ENCODE data around the gene POU3F3.
A peak's percentile ranks its signal among the peaks of the same experiment; 100 is the strongest.

DNA sequence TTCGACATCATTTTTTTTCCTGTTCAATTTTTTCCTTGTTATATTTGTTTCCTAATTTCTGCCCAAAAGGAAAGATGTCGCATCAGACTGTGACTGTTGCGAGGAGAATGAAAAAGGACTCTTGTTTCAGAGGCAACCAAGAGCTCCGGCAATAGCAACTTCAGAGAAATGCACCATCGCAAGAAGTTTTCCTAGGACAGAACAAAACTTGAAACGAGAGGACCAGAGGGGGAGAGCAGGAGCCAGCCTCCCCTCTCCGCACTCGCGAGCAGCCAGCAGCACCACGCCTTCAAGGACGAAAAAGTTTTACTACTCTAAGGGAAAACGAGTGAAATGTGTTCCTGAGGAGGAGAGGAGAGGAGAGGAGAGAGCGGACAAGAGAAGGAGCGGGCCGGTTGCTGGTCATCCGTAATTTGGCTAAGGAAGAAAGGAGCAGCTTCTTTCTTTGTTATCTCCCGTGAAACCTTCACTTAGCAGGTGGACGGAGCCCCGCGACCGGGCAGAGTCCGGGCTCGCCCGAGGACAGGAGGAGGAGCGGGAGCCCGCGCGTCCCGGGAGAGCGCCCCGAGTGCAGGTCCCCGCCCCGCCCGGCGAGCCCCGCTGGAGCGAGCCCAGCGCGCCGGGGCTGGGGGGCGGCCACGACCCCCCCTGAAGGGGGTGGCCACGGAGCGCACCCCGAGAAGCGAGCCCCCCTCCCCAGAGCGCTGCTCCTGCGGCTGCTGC is 744 bp downstream of the POU3F3 start:
- peak; percentile 78 for TF ChIP-seq EZH2 (IDR thresholded peaks at IDR 0.05; ENCODE audit: borderline replicate concordance, low read length)
- TF ChIP-seq, protein P1, sequence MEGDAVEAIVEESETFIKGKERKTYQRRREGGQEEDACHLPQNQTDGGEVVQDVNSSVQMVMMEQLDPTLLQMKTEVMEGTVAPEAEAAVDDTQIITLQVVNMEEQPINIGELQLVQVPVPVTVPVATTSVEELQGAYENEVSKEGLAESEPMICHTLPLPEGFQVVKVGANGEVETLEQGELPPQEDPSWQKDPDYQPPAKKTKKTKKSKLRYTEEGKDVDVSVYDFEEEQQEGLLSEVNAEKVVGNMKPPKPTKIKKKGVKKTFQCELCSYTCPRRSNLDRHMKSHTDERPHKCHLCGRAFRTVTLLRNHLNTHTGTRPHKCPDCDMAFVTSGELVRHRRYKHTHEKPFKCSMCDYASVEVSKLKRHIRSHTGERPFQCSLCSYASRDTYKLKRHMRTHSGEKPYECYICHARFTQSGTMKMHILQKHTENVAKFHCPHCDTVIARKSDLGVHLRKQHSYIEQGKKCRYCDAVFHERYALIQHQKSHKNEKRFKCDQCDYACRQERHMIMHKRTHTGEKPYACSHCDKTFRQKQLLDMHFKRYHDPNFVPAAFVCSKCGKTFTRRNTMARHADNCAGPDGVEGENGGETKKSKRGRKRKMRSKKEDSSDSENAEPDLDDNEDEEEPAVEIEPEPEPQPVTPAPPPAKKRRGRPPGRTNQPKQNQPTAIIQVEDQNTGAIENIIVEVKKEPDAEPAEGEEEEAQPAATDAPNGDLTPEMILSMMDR (conservative IDR thresholded peaks at IDR 0.05 in 1 of 2, IDR thresholded peaks at IDR 0.05 in 1 of 2; ENCODE audit: extremely low read depth in 1 of 2, insufficient read depth in 1 of 2, low read depth in 1 of 2, low read length in 2 of 2): no peak

All from mammary epithelial cell (primary cell).